ENCODE results near the gene EML4. TPM values are rescaled to one million over a fixed set of nuclear protein-coding genes. Genes with fewer than 3 reads are reported as not detected.

Gene EML4
- total RNA-seq, 1 donor from 2014 or later, result 4.3 TPM

DNA sequence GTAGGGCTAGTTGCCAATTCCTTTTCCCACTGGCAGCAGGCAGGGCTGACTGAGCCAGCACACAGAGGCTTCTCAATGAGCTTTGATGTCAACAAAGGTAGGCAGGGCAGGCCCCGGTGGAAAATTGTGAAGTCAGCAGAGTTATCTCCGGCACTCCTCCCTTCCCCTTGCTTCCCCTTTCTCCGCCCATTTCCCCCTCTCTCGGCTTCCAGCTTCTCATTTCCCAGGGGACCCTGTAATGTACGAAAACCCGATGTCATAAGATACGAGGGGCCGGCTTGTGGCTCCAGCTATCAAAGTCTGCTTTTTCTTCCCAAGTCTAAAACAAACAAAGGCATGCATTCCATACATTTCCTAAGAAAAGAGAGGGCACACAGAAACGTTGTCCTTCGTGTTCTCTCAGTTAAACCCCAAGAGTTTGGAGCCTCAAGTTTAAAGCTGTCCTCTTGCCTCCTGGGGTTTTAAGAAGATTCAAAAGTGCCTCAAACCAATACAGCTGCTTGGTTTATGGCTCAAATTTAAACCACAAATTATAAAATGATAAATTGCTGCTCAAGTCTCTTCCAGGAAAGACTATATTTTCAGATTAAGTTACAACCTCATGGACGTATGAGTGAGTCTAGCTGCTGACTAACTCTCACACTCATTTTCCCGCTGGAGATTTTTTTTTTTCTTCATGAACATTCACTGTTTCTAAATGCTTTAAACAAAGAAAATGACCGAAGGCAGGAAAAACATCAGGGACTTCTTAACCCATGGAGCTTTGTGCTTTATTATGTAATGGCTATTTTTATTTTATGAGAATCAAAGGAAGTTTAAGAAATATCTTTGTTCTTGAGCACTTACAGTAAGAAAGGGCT, 27.2 kb upstream of the EML4 start:
- Histone ChIP-seq H3K27me3 (ENCODE audit: low read depth) (no peaks in the 10 kb centered on the region), H3K36me3 (no peaks in the 10 kb centered on the region), H3K27ac (replicated peaks) (peak overlapping the region; percentile 89), H3K9me3 (replicated peaks) (no peaks in the 10 kb centered on the region), H3K4me1 (peaks cover 62% of the 10 kb centered on the region), H3K4me3 (peak overlapping the region; percentile 44)
- peak; percentile 58 for DNase-seq
- intact Hi-C loops (cut with micrococcal nuclease), result no loop called here
- TF ChIP-seq, protein P1, sequence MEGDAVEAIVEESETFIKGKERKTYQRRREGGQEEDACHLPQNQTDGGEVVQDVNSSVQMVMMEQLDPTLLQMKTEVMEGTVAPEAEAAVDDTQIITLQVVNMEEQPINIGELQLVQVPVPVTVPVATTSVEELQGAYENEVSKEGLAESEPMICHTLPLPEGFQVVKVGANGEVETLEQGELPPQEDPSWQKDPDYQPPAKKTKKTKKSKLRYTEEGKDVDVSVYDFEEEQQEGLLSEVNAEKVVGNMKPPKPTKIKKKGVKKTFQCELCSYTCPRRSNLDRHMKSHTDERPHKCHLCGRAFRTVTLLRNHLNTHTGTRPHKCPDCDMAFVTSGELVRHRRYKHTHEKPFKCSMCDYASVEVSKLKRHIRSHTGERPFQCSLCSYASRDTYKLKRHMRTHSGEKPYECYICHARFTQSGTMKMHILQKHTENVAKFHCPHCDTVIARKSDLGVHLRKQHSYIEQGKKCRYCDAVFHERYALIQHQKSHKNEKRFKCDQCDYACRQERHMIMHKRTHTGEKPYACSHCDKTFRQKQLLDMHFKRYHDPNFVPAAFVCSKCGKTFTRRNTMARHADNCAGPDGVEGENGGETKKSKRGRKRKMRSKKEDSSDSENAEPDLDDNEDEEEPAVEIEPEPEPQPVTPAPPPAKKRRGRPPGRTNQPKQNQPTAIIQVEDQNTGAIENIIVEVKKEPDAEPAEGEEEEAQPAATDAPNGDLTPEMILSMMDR (IDR thresholded peaks at IDR 0.05; ENCODE audit: borderline replicate concordance), result no peak

DNA sequence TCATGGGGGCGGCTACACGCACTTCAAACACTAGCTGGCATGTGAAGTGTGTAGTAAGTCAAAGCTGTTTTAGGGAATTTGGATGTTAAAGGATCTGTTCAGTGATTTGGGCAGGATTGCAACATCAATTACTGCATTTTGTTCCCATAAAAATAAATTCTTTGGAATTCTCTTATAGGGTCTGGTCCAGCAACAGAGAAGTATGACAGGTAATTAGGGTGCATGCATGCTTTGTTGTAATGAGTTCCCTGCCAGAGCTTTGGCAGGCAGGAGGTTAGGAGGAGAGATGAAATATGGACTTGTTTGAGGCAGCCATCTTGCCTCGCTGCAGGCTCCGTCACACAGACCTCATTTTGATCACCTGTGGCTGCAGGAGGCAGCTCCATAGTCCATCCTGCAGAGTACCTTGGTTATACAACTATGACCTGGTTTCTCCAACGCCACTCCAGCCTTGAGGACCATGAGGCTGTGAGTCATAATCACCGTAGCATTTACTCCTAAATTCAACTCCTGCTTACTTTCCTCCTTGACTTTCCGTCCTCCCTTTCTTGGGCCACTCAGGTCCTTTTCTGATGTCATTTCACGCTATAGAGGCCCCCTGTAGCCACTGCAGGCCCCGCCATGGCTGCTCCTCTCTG, 26.5 kb upstream of the EML4 start:
- intact Hi-C loops (cut with micrococcal nuclease), result no loop called here
- peak overlapping the region; percentile 89 for H3K27ac ChIP-seq (replicated peaks)
- H3K4me1 ChIP-seq, result peaks cover 57% of the 10 kb centered on the region
- H3K36me3 ChIP-seq, result no peaks in the 10 kb centered on the region
- no peaks in the 10 kb centered on the region for H3K9me3 ChIP-seq (replicated peaks)
- no peak for DNase-seq
- no peak overlapping the region for H3K4me3 ChIP-seq
- TF ChIP-seq, protein P1 (IDR thresholded peaks at IDR 0.05; ENCODE audit: borderline replicate concordance), result no peak
- H3K27me3 ChIP-seq (ENCODE audit: low read depth), result no peaks in the 10 kb centered on the region

DNA sequence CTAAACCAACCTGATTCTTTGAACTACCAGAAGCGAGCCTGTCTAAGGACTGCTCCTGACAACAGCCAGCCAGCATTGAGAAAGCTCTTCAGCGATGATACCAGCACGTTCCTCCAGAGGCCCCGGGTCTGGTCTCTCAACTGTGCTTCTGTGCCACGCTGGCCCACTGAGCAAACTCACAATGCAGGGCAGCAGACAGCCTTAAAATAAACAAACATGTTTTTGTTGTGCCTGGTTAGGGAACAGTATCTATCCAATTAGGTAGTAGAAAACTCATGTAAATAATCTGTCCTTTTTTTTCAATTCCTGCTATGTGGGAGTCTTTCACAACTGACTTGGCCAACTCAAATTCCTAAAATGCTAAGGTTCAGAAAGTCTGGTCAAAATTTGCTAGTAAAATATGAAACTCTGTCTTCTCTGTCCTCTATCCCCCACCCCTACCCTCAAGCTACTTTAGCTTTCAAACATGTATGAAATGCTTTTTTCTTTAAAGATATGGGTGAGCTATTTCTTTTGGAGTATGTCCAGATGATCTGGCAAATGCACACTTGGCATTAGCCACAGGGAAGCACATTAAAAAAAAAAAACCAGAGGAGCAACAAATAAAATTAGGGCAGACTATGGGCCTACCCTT, 21.4 kb upstream of the EML4 start:
- Histone ChIP-seq H3K36me3 (no peaks in the 10 kb centered on the region), H3K9me3 (replicated peaks) (no peaks in the 10 kb centered on the region), H3K27ac (replicated peaks) (peak overlapping the region; percentile 16), H3K4me1 (peaks cover 12% of the 10 kb centered on the region), H3K27me3 (ENCODE audit: low read depth) (no peaks in the 10 kb centered on the region), H3K4me3 (no peak overlapping the region)
- TF ChIP-seq, protein P1 (IDR thresholded peaks at IDR 0.05; ENCODE audit: borderline replicate concordance), result no peak
- intact Hi-C loops (cut with micrococcal nuclease), result no loop called here
- DNase-seq, result no peak

DNA sequence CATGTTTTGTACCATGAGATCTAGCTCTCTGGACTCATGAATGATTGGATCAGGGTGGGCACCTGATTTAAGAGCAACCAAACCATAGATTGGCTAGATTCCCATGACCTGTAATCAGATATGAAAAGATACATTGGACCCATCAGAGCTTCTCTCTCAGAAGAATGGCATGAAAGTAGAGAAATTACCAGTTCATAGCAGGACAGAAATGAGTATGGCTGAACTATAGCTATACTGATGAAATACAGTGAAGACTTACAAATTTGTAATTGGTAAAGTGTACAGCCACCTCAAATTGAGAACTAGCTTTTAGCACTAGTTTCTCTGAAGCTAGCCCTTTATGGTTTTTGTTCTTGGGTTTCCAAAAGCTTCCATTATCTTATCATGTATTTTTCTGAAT, 19.0 kb upstream of the EML4 start:
- no peaks in the 10 kb centered on the region for H3K9me3 ChIP-seq (replicated peaks)
- no peak for DNase-seq
- H3K36me3 ChIP-seq, result no peaks in the 10 kb centered on the region
- H3K27ac ChIP-seq (replicated peaks), result no peak overlapping the region
- H3K4me1 ChIP-seq, result peaks cover 9% of the 10 kb centered on the region
- H3K27me3 ChIP-seq (ENCODE audit: low read depth), result no peaks in the 10 kb centered on the region
- intact Hi-C loops (cut with micrococcal nuclease), result no loop called here
- TF ChIP-seq, protein P1 (IDR thresholded peaks at IDR 0.05; ENCODE audit: borderline replicate concordance), result no peak
- no peak overlapping the region for H3K4me3 ChIP-seq

DNA sequence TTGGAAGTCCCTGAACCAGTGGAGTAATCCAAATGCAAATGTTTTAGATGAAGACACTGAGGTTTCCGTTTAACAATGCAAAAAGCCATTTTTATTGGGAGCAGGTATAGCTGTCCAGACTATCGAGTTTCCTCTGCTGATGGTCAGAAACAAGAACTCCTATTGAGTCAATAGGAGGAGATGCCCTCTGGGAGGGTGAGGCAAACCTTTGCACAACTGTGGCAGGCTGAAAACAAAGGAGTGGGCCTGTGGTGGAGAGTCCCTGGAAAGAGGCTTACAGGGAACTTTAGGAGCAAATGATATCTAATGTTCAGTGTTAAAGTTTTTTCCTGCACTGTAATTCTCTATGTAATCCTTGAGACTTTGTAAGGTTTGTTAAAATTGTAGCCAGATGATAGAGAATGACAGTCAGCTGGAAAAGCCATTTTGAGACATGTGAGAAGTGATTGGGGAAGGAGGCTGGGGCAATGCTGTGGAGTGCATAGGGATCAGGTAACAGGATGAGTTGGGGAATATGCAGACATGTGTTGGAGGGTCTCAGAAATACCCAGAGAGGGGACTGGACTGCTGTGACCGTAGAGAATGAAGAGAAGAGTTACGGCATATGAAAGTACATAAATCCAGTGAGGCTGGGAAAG, 15.1 kb upstream of the EML4 start:
- Histone ChIP-seq H3K27ac (replicated peaks) (no peak overlapping the region), H3K36me3 (no peaks in the 10 kb centered on the region), H3K4me1 (no peaks in the 10 kb centered on the region), H3K27me3 (ENCODE audit: low read depth) (no peaks in the 10 kb centered on the region), H3K4me3 (no peak overlapping the region), H3K9me3 (replicated peaks) (no peaks in the 10 kb centered on the region)
- no peak for DNase-seq
- TF ChIP-seq, protein P1 (IDR thresholded peaks at IDR 0.05; ENCODE audit: borderline replicate concordance), result no peak
- intact Hi-C loops (cut with micrococcal nuclease), result no loop called here
